NK-92 treated with Interleukin-12 subunit alpha and Interleukin-12 subunit beta, amount 100 ng/mL, for 24 hours (cell line): Measurements from ENCODE around the gene OR6K2.
"Not testable (repeated sequence)": the region's sequence is repeated elsewhere in the genome, so short reads cannot be mapped to it uniquely, and the experiment has no call there.

Experiments used
- DNase-seq: peaks from one replicate; lab custom pipeline; 2025; lab: John Stamatoyannopoulos, UW

Gene OR6K2

GRCh38 chr1:158700552-158700951 is at the start of gene OR6K2:
OR6K2 (minus strand) TSS chr1:158700652; CDS start chr1:158700652, 0 bp downstream.
- DNase-seq = no peak

DNA sequence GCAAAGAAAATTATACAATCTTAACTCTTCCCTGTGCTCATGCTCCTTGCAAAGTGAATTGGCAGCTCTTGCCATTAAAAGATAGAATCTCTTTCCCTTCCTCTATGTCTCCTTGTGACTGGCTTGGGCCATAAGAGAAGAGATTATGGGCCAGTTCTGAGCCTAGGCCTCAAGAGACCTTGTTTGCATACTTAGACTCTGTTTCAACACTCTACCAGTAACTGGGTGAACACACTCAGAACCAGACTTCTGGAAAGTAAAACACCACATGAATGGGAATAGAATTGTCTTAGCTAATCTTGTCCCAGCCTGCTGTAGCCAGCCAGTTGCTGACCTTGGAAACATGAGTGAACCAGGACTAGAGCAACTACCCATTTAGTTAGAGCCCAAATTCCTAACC is 35.4 kb upstream of the OR6K2 start:
- no peak for DNase-seq

GRCh38 chr1:158732524-158732923 is 32.1 kb upstream of the OR6K2 start:
- DNase-seq = no peak

- no peak for DNase-seq
Measured at GRCh38 chr1:158731707-158732106, 31.3 kb upstream of the OR6K2 start.

- no peak for DNase-seq
Measured at GRCh38 chr1:158730453-158730852, 30.0 kb upstream of the OR6K2 start.

GRCh38 chr1:158728510-158729225 is 28.2 kb upstream of the OR6K2 start:
- DNase-seq = no peak

DNA sequence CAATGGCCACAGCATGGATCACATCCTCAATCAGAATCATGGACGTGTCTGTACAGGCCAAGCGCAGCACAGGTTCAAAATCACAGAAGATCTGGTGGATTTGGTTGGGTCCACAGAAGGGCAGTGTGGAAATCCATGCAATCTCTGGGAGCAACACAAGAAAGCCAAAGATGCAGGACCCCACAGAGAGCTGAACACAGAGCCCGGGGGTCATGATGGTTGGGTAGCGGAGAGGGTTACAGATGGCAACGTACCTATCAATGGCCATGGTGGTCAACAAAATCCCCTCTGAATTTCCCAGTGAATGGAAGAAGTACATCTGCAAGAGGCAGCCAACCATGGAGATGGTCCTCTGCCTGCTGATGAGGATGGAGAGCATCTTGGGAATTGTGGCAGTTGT is 24.0 kb upstream of the OR6K2 start:
- DNase-seq = no peak

GRCh38 chr1:158720620-158721019 is 20.2 kb upstream of the OR6K2 start, which contains the start of gene OR6K3:
OR6K3 (minus strand) TSS chr1:158720720; CDS start chr1:158718115, 2,605 bp downstream.
- DNase-seq = no peak

DNA sequence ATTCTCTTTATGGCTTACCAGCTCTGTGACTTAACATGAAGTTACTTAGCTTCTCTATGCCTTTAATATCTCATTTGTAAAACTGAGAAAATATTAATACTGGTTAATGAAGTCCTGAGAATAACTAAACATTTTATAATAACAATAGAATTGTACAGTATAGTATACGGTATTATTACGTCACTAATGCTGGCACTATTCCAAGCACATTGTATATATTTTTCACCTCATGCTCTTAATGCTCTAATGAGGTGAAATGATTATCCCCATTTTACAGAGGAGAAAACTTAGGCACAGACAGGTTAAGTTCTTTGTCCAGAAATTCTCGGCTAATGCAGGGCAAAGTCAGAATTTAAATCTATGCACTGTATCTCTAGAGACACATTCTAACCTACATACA is 19.2 kb upstream of the OR6K2 start:
- DNase-seq = no peak

DNA sequence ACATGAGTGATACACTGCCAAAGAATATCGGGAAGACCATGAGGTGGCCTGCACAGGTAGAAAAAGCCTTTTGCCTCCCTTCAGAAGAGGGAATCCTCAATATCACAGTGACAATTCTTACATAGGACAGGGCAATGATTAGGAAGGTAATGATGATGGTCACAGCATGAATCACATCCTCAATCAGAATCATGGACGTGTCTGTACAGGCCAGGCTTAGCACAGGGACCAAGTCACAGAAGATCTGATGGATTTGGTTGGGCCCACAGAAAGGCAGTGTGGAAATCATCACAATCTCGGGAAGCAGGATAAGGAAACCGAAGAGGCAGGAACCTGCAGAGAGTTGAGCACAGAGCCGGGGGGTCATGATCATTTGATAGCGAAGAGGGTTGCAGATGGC is 16.9 kb upstream of the OR6K2 start:
- no peak for DNase-seq

- no peak for DNase-seq
Measured at GRCh38 chr1:158716335-158716734, 15.9 kb upstream of the OR6K2 start.

DNA sequence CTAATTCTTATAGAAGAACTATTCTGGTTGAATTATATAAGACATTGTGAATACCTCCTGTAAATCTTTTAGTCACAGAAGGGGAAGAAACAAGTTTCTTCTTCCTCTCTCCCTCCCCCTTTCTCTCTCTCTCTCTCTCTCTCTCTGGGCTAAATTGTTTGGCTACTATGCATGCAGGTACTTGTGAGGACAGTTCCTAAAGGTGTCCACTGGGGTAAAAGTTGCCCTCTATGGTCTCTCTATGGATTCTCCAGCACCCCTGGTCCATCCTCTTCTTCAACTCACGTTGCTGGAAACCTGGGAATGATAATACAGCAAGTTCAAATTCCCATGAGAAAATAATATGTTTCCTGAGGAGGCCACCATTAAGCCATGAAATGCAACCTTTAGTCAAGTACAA is 14.3 kb upstream of the OR6K2 start:
- DNase-seq = no peak

DNA sequence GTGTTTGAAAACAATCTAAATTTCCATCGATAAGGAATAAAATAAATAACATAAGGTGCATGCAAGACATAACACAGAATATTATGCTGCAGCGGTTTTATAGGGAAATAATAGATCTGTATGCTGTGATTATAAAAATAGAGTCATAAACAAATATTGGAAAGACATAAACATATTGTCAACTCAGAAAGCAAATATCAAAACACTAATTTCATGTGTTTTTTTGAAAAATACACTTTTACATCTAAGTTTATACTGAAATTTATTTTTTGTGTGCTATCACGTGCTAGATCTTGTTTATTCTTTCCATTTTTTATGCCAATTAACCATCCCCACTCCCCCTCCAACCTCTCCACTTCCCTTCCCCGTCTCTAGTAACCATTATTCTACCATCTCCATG is 10.6 kb upstream of the OR6K2 start:
- no peak for DNase-seq

DNA sequence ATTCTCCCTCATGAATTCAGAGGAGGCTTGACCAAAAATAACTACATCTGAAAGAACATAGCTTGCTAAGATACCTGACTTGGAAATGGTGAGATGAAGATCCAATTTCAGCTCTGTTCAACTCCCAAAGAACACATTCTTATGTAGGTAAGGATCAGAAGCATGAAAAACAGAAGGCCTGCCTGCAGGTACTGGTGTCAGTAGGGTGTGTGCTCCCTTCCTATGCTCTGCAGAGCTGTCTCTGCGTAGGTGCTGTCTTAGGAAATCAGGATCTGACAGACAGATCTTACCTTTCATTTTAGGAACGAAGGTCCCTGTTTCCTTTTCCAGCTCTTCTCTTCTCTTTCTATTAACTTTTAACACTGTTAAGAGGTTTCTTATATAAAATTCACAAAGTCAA is 5.6 kb upstream of the OR6K2 start:
- DNase-seq = no peak

GRCh38 chr1:158694596-158694995 is 5.9 kb downstream of the OR6K2 start:
- DNase-seq = no peak

DNA sequence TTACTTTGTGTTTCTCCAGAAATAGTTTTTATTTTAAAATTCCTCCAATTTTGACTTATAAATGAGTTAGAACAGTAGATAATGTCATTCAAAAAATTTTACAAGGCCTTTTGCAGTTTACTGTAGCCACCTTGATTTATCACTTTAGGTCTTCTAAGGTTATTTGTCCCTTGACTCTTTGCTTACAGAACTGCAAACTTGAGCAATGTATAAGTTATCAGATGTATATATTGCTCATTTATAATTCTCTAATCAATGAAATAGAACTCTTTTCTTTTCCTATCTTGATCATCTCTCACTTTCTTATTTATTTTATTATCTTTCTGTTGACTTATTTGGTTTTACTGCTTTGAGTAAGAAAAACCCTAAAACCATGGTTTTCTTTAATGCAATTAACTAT is 8.1 kb downstream of the OR6K2 start:
- DNase-seq = no peak

DNA sequence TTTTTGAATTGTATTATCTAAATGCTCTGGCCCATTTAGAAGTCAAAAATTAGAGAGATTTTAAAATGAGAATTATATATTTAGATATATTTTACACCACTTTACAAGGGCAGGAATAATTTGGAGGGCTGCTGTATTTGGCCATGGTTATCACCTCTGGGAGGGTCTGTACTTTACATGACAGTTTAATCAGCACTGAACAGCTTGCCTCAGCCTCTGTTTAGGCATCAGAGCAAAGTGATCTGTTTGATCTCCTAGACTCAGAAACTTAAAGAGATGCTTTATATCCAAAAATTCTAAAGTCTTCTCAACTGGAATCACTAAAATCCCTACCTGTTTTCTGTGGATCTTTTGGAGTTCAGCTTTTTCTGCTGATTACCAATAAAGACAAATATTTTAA is 8.5 kb downstream of the OR6K2 start:
- DNase-seq = no peak

GRCh38 chr1:158691149-158691548 is 9.3 kb downstream of the OR6K2 start:
- DNase-seq = not testable (repeated sequence)

GRCh38 chr1:158689875-158690274 is 10.6 kb downstream of the OR6K2 start:
- DNase-seq = no peak

- no peak for DNase-seq
Measured at GRCh38 chr1:158689110-158689509, 11.3 kb downstream of the OR6K2 start.

DNA sequence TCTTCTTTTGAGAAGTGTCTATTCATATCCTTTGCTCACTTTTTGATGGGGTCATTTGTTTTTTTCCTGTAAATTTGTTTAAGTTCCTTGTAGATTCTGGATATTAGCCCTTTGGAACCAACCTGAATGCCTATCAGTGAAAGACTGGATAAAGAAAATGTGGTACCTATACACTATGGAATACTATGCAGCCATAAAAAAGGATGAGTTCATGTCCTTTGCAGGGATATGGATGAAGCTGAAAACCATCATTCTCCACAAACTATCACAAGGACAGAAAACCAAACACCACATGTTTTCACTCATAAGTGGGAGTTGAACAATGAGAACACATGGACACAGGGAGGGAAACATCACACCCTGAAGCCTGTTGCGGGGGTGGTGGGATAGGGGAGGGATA is 12.1 kb downstream of the OR6K2 start:
- DNase-seq = not testable (repeated sequence)

GRCh38 chr1:158687037-158687436 is 13.4 kb downstream of the OR6K2 start:
- no peak for DNase-seq

- no peak for DNase-seq
Measured at GRCh38 chr1:158686111-158687009, 14.1 kb downstream of the OR6K2 start, which contains the start of gene SPTA1. SPTA1 (minus strand) TSS chr1:158686715; CDS start chr1:158686517, 198 bp downstream.
